WTC11 (cell line): ENCODE results near the gene SH3BP2. TPM values are rescaled to one million over a fixed set of nuclear protein-coding genes. Genes with fewer than 3 reads are reported as not detected.

Source experiments
- ATAC-seq: fragments of 200-7000 bp; cut with Tn5 transposase; 2 replicates; pipeline ENCODE4 v1.10.0; 2021; ENCODE audit warnings: mild to moderate bottlenecking, moderate library complexity
- CTCF ChIA-PET: fragments of 300-600 bp; sonication (Branson Sonifier 250); formaldehyde crosslinking; loops from one replicate; lab custom pipeline; 2021; ENCODE audit warnings: antibody characterized with exemption; lab: Charles Lee
- POLR2A ChIA-PET: fragments of 350-600 bp; sonication (Branson Sonifier 250); formaldehyde crosslinking; loops from one replicate; lab custom pipeline; 2021; ENCODE audit warnings: antibody characterized with exemption; lab: Charles Lee
- DNase-seq: peaks from one replicate; pipeline ENCODE4 v3.0.0; 2021; ENCODE audit warnings: low spot score
- H3K27ac Mint-ChIP-seq: 2 replicates; pipeline ENCODE4 v1.8.0; 2021; ENCODE audit warnings: mixed read lengths
- H3K27me3 Mint-ChIP-seq: 2 replicates; pipeline ENCODE4 v1.8.0; 2021; ENCODE audit warnings: low read depth, mild to moderate bottlenecking, moderate library complexity, mixed read lengths
- H3K36me3 Mint-ChIP-seq: 2 replicates; pipeline ENCODE4 v1.8.0; 2021; ENCODE audit warnings: mixed read lengths
- H3K4me1 Mint-ChIP-seq: 2 replicates; pipeline ENCODE4 v1.8.0; 2022; ENCODE audit warnings: mixed read lengths
- H3K4me3 Mint-ChIP-seq: 2 replicates; pipeline ENCODE4 v1.8.0; 2021; ENCODE audit warnings: mild to moderate bottlenecking, moderate library complexity, mixed read lengths
- H3K9me3 Mint-ChIP-seq: 2 replicates; pipeline ENCODE4 v1.8.0; 2021; ENCODE audit warnings: mixed read lengths
- ATF1 ChIP-seq: sonication (generic); formaldehyde crosslinking; IDR thresholded peaks from 2 replicates; pipeline ENCODE4 v1.8.1; 2023; ENCODE audit warnings: mild to moderate bottlenecking, moderate library complexity, missing genetic modification reagents
- GABPB1 ChIP-seq: sonication (generic); formaldehyde crosslinking; IDR thresholded peaks from 2 replicates; pipeline ENCODE4 v1.8.1; 2023; ENCODE audit warnings: mild to moderate bottlenecking, missing genetic modification reagents
- JAZF1 ChIP-seq: fragments of 250-450 bp; sonication (Bioruptor Pico); IDR thresholded peaks from 2 replicates; pipeline ENCODE4 v1.9.0; 2021; ENCODE audit warnings: moderate library complexity, mild to moderate bottlenecking, inconsistent platforms
- JUN ChIP-seq: sonication (generic); formaldehyde crosslinking; IDR thresholded peaks from 2 replicates; pipeline ENCODE4 v1.8.0; 2023; ENCODE audit warnings: mild to moderate bottlenecking, missing genetic modification reagents
- KAT7 ChIP-seq: sonication (generic); formaldehyde crosslinking; IDR thresholded peaks from 2 replicates; pipeline ENCODE4 v1.8.1; 2023; ENCODE audit warnings: missing genetic modification reagents, mild to moderate bottlenecking, borderline replicate concordance
- MXD4 ChIP-seq: fragments of 250-450 bp; sonication (Bioruptor Pico); IDR thresholded peaks from 2 replicates; pipeline ENCODE4 v1.8.0; 2021; ENCODE audit warnings: mild to moderate bottlenecking, moderate library complexity, borderline replicate concordance
- NFATC4 ChIP-seq: fragments of 250-450 bp; sonication (Bioruptor Pico); IDR thresholded peaks from 2 replicates; pipeline ENCODE4 v1.9.0; 2021; ENCODE audit warnings: mild to moderate bottlenecking
- NR2C2 ChIP-seq: sonication (generic); formaldehyde crosslinking; IDR thresholded peaks from 2 replicates; pipeline ENCODE4 v1.8.0; 2022; ENCODE audit warnings: mild to moderate bottlenecking, missing genetic modification reagents
- NR3C1 ChIP-seq: sonication (generic); formaldehyde crosslinking; conservative IDR thresholded peaks from 2 replicates; pipeline ENCODE4 v1.8.1; 2023; ENCODE audit warnings: low read depth, mild to moderate bottlenecking, missing genetic modification reagents
- PRRX2 ChIP-seq: fragments of 250-450 bp; sonication (Bioruptor Pico); IDR thresholded peaks from 2 replicates; pipeline ENCODE4 v1.8.0; 2021; ENCODE audit warnings: mild to moderate bottlenecking
- SP1 ChIP-seq: sonication (generic); formaldehyde crosslinking; conservative IDR thresholded peaks from 2 replicates; pipeline ENCODE4 v1.8.1; 2022; ENCODE audit warnings: missing genetic modification reagents
- TP53 ChIP-seq: sonication (generic); formaldehyde crosslinking; IDR thresholded peaks from 2 replicates; pipeline ENCODE4 v1.8.1; 2023; ENCODE audit warnings: mild to moderate bottlenecking, missing genetic modification reagents
- ZNF219 ChIP-seq: sonication (generic); formaldehyde crosslinking; IDR thresholded peaks from 2 replicates; pipeline ENCODE4 v1.8.0; 2023; ENCODE audit warnings: missing genetic modification reagents, mild to moderate bottlenecking, borderline replicate concordance
- ZNF396 ChIP-seq: fragments of 250-450 bp; sonication (Bioruptor Pico); IDR thresholded peaks from 2 replicates; pipeline ENCODE4 v1.8.0; 2021; ENCODE audit warnings: mild to moderate bottlenecking, moderate library complexity, borderline replicate concordance
- ZNF671 ChIP-seq: fragments of 250-450 bp; sonication (Bioruptor Pico); IDR thresholded peaks from 2 replicates; pipeline ENCODE4 v1.8.0; 2021; ENCODE audit warnings: mild to moderate bottlenecking
- total RNA-seq: library from RNA; stranded (reverse); gene quantifications from 3 replicates; pipeline ENCODE4 v1.2.3, GENCODE V29; 2021
- TF ChIP-seq, protein P1 (sequence below): sonication (generic); formaldehyde crosslinking; IDR thresholded peaks from 2 replicates; pipeline ENCODE4 v1.8.1; 2023; ENCODE audit warnings: mild to moderate bottlenecking, missing genetic modification reagents
- TF ChIP-seq, protein P2 (sequence below): sonication (generic); formaldehyde crosslinking; IDR thresholded peaks from 2 replicates; pipeline ENCODE4 v1.8.1; 2023; ENCODE audit warnings: mild to moderate bottlenecking, moderate library complexity, missing genetic modification reagents
- TF ChIP-seq, protein P3 (sequence below): sonication (generic); formaldehyde crosslinking; IDR thresholded peaks from 2 replicates; pipeline ENCODE4 v1.8.1; 2023; ENCODE audit warnings: mild to moderate bottlenecking, missing genetic modification reagents

The SH3BP2 gene
- total RNA-seq, 1 experiment from 2014 or later, result 49.1 TPM

DNA sequence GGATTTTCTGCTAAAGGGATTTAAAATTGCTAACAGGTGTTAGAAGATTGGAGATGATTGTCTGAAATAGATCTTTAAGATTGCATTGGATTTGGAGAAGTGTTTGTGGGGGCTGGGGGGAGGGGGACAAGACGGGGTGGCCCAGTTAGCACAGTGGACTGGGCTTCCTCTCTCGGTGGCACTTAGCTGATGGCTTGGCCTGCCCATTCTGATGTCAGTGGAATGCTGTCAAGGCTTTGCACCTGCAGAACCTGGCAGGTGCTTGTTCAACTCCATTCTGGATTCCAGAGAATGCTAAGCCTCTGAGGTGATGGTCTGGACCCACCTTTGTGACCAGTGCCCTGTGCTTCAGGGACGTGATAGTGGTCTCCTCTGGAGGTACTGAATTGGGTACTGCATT, 94.5 kb downstream of the SH3BP2 start:
- DNase-seq (no peak), ATAC-seq (no peak)
- H3K36me3 Mint-ChIP-seq, result peaks cover 42% of the 10 kb centered on the region
- TF ChIP-seq MXD4 (CRISPR knock-in tag) (no peak), JAZF1 (CRISPR knock-in tag) (no peak), ZNF396 (no peak), ATF1 (CRISPR knock-in tag) (no peak), SP1 (no peak), NR2C2 (CRISPR knock-in tag) (no peak)
- ChIA-PET POLR2A (no interaction called here), CTCF (interaction anchor here (0.9 kb wide), 1 partner anchor 23 kb away, joined by 3 read pairs; no protein-coding TSS in a partner anchor)
- no peaks in the 10 kb centered on the region for H3K27me3 Mint-ChIP-seq
- peaks cover 10% of the 10 kb centered on the region for H3K4me1 Mint-ChIP-seq
- no peaks in the 10 kb centered on the region for H3K9me3 Mint-ChIP-seq
- no peak overlapping the region for H3K27ac Mint-ChIP-seq
- H3K4me3 Mint-ChIP-seq, result no peak overlapping the region

DNA sequence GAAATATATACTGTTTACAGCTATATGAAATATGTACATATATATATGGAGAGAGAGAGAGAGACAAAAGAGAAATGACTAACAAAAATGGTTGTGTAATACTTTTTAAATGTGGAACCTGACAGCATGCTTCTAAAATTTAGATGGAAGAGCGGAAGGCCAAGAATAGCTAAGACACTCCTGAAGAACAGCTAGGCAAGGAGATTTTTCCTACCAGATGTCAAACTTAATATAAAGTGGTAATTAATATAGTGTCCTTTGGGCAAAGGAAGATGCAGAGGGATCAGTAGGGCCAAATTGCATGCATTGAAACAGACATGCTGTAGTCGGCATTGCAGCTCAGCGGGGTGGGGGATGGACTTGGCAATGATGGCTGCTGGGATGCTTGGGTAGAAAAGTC, 96.0 kb downstream of the SH3BP2 start:
- POLR2A ChIA-PET, result no interaction called here
- Mint-ChIP-seq H3K4me1 (no peaks in the 10 kb centered on the region), H3K27me3 (no peaks in the 10 kb centered on the region), H3K4me3 (no peak overlapping the region), H3K36me3 (peaks cover 42% of the 10 kb centered on the region), H3K27ac (no peak overlapping the region), H3K9me3 (no peaks in the 10 kb centered on the region)
- TF ChIP-seq KAT7 (no peak), NFATC4 (CRISPR knock-in tag) (no peak), ZNF671 (CRISPR knock-in tag) (no peak), ZNF219 (CRISPR knock-in tag) (no peak), NR3C1 (CRISPR knock-in tag) (no peak), JUN (CRISPR knock-in tag) (no peak), TP53 (no peak), GABPB1 (CRISPR knock-in tag) (no peak), PRRX2 (CRISPR knock-in tag) (no peak)
- TF ChIP-seq, protein P1, sequence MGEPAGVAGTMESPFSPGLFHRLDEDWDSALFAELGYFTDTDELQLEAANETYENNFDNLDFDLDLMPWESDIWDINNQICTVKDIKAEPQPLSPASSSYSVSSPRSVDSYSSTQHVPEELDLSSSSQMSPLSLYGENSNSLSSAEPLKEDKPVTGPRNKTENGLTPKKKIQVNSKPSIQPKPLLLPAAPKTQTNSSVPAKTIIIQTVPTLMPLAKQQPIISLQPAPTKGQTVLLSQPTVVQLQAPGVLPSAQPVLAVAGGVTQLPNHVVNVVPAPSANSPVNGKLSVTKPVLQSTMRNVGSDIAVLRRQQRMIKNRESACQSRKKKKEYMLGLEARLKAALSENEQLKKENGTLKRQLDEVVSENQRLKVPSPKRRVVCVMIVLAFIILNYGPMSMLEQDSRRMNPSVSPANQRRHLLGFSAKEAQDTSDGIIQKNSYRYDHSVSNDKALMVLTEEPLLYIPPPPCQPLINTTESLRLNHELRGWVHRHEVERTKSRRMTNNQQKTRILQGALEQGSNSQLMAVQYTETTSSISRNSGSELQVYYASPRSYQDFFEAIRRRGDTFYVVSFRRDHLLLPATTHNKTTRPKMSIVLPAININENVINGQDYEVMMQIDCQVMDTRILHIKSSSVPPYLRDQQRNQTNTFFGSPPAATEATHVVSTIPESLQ (CRISPR knock-in tag), result no peak
- TF ChIP-seq, protein P2, sequence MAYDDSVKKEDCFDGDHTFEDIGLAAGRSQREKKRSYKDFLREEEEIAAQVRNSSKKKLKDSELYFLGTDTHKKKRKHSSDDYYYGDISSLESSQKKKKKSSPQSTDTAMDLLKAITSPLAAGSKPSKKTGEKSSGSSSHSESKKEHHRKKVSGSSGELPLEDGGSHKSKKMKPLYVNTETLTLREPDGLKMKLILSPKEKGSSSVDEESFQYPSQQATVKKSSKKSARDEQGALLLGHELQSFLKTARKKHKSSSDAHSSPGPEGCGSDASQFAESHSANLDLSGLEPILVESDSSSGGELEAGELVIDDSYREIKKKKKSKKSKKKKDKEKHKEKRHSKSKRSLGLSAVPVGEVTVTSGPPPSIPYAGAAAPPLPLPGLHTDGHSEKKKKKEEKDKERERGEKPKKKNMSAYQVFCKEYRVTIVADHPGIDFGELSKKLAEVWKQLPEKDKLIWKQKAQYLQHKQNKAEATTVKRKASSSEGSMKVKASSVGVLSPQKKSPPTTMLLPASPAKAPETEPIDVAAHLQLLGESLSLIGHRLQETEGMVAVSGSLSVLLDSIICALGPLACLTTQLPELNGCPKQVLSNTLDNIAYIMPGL, result no peak
- TF ChIP-seq, protein P3, sequence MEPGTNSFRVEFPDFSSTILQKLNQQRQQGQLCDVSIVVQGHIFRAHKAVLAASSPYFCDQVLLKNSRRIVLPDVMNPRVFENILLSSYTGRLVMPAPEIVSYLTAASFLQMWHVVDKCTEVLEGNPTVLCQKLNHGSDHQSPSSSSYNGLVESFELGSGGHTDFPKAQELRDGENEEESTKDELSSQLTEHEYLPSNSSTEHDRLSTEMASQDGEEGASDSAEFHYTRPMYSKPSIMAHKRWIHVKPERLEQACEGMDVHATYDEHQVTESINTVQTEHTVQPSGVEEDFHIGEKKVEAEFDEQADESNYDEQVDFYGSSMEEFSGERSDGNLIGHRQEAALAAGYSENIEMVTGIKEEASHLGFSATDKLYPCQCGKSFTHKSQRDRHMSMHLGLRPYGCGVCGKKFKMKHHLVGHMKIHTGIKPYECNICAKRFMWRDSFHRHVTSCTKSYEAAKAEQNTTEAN, result no peak
- ATAC-seq (no peak), DNase-seq (no peak)
- CTCF ChIA-PET, result no interaction called here

Other genes starting within 250 kb of the SH3BP2 start
- gene TNIP2, start 36.7 kb upstream of the SH3BP2 start, total RNA-seq, result 39.3 to 44.4 TPM (median 41.5 TPM) in 3 replicates
- 164 to 178 TPM (median 167 TPM) in 3 replicates for gene ADD1, start 50.8 kb downstream of the SH3BP2 start, total RNA-seq
- 33.9 to 39.1 TPM (median 35.7 TPM) in 3 replicates for gene NOP14, start 170.3 kb downstream of the SH3BP2 start, total RNA-seq
- gene GRK4, start 170.5 kb downstream of the SH3BP2 start, total RNA-seq, result 1.4 to 3.5 TPM (median 1.6 TPM) in 3 replicates